Measurements from ENCODE around the gene RFTN2.
"Not testable (repeated sequence)": the region's sequence is repeated elsewhere in the genome, so short reads cannot be mapped to it uniquely, and the experiment has no call there.

RFTN2 gene

DNA sequence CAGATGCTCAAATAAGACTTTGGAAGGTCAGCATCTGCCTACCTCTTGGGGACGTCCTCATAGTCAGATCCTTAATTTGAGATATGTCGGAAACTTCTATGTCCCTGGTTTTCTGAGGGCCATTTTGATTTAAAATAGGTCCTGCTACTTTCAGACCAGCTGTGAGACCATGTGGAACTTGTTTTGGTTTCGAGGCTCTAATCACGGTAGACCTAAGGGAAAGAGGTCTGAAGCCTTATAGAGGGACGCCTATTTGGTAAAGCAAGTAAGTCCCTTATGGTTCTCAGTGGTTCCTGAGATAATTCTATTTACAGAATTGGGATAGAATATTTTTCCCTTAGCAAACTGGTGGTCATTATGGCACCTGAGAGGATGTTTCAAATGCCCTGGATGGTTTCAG is 75.1 kb downstream of the RFTN2 start:
- no peak for DNase-seq

DNA sequence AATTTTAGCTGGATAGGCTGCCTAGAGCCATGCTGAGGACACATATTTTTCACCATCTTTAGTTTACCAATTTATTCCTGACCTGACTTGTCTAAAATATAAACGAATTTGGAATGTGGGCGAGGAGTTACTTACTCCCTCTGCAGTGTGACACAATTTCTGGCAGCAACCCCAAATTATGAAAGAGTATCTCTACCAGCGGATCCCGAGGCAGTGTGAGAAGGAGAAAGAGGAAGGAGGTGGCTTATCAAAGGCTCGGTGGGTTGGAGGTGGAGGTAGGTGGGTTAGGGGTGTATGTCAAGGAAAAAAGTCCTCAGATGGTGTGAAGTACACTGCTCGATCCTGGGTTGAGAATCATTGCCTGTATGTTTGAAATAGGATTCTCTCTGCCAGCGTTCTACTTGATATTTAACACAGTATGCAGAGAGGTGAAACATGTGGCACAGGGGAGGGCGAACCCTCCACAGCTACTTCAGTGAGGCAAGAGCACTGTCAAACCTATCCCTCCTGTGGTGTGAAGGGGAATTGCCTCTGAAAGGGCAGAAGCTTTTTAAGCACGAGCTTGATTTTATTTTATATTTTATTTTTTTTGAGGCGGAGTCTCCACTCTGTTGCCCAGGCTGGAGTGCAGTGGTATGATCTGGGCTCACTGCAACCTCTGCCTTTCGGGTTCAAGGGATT is 76.0 kb downstream of the RFTN2 start:
- no peak for DNase-seq

DNA sequence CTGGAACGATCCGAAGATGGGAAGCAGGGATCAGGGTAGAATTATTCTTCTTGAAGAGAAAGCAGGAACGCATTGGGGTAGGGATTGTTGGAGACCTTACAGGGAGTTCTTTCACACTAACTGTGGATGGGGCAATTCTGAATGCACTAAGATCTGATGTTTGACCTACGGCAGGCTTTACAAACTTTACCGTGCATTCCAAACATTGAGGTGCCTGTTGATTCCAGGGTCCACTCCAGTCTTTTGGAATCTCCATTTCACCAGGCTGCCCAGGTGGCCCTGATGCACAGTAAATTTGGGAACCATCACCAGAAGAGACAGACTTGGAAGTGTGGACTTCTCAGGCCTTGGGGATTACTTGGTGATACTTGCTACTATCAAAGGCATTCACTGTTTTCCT is 76.9 kb downstream of the RFTN2 start:
- no peak for DNase-seq

DNA sequence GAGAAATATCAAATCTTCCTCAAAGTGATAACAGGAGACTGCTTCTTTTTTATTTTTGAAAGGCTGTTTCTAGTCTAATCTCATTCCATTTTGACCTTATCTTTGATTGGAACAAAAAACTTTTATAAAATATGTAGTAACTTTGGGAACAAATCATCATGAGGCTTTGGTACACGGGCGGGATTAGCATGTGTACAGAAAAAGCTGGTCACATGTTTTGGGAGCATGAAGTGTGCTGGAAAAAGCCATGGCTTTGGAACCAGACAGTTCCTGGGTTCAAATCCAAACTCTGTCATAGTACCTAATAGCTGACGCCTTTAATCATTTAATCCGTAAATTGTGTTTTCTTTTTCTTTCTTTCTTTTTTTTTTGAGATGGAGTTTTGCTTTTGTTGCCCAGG is 78.2 kb downstream of the RFTN2 start:
- no peak for DNase-seq

DNA sequence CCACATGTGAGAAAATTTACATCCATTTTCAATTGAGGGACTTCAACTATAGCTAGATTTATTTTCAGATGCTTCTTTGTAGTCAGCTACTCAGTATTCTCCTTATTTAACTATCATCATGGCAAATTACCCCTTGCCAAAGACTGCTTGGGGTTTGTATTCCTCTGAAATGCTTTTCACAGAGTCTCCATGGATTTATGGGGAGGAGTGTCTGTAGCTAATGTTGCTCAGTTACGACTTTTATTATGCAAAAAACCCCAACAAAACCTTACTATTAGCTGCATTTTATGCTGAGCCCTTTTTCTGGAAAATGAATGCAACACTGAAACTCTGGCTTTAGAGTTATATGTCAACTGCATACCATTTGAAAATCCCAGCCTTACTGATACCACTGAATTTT is 78.6 kb downstream of the RFTN2 start:
- no peak for DNase-seq

DNA sequence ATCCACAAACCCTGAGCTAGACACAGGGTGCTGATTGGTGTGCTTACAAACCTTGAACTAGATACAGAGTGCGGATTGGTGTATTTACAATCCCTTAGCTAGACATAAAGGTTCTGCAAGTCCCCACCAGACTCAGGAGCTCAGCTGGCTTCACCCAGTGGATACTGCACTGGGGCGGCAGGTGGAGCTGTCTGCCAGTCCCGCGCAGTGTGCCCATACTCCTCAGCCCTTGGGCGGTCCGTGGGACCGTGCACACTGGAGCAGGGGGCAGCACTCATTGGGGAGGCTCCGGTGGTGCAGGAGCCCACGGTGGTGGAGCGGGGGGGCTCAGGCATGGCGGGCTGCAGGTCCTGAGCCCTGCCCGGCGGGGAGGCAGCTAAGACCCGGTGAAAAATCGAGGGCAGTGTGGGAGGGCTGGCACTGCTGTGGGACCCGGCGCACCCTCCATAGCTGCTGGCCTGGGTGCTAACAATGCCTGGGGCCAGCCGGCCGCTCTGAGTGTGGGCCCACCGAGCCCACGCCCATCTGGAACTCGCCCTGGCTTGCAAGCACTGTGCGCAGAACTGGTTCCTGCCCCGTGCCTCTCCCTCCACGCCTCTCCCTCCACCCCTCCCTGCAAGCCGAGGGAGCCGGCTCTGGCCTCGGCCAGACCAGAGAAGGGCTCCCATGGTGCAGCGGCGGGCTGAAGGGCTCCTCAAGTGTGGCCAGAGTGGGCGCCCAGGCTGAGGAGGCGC is 83.9 kb downstream of the RFTN2 start:
- no peak for DNase-seq

DNA sequence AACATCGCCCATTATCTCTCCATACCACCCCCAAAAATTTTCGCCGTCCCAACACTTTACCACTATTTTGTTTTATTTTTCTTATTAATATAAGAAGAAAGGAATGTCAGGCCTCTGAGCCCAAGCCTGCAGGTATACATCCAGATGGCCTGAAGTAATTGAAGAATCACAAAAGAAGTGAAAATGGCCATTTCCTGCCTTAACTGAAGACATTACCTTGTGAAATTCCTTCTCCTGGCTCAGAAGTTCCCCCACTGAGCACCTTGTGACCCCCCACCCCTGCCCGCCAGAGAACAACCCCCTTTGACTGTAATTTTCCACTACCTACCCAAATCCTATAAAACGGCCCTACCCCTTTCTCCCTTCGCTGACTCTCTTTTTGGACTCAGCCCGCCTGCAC is 88.1 kb downstream of the RFTN2 start:
- DNase-seq, result not testable (repeated sequence)

DNA sequence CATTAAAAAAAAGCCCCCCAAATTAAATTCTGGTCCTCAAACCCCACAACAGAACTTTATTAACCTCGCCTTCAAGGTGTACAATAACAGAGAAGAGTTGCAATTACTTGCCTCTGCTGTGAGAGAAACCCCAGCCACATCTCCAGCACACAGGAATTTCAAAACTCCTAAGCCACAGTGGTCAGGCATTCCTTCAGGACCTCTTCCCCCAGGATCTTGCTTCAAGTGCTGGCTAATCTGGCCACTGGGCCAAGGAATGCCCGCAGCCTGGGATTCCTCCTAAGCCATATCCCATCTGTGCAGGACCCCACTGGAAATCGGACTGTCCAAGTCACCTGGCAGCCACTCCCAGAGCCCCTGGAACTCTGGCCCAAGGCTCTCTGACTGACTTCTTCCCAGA is 95.2 kb downstream of the RFTN2 start:
- not testable (repeated sequence) for DNase-seq

DNA sequence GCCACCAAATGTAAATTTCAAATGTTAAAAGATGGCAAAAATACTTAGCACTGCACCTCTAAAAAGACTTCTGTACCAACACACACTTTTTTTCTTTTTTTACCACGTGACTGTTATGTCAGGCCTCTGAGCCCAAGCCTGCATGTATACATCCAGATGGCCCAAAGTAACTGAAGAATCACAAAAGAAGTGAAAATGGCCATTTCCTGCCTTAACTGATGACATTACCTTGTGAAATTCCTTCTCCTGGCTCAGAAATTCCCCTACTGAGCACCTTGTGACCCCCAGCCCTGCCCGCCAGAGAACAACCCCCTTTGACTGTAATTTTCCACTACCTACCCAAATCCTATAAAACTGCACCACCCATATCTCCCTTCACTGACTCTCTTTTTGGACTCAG is 97.1 kb downstream of the RFTN2 start:
- not testable (repeated sequence) for DNase-seq

DNA sequence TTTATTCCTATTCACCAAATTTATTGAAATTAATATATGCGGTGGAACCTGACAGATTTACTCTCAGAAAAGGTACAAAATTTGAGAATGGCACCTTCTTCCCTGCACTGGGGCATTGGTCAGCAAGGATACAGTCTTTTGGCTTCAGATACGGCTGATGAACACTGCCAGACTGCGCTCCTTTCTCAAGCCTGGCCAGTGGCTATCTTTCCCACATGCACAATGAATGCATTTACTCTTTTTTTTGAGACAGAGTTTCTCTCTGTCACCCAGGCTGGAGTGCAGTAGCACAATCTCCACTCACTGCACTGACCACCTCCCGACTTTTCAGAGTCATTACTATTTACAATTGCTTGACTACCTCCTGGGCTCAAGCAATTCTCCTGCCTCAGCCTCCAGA is 97.9 kb downstream of the RFTN2 start:
- no peak for DNase-seq

DNA sequence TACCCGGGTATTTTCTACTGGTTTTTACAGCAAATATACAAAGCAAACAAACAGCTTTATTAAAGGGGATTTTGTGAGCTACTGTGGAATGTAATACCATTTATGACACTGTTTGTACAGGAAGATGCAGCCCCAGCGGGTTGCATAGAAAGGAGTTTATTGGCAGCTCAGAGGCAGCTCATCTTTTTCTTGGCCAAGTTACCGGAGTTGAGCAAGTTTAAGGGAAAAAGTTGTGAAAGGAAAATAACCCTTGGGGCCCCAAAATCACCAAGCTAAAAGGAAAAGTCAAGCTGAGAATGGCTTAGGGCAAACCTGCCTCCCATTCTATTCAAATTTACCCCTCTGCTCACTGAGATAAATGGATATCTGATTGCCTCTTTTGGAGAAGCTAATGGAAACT is 98.8 kb downstream of the RFTN2 start:
- no peak for DNase-seq

DNA sequence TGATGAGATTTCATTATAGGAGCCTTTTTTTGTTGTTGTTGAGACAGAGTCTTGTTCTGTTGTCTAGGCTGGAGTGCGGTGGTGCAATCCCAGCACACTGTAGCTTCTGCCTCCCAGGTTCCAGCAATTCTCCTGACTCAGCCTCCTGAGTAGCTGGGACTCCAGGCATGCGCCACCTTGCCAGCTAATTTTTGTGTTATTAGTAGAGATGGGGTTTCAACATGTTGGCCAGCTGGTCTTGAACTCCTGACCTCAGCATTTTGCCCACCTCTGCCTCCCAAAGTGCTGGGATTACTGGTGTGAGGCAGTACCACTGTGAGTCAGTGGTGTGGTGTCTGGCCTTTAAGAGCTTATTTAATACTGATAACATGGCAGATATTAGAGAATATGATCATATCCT is 99.4 kb downstream of the RFTN2 start:
- DNase-seq, result no peak

DNA sequence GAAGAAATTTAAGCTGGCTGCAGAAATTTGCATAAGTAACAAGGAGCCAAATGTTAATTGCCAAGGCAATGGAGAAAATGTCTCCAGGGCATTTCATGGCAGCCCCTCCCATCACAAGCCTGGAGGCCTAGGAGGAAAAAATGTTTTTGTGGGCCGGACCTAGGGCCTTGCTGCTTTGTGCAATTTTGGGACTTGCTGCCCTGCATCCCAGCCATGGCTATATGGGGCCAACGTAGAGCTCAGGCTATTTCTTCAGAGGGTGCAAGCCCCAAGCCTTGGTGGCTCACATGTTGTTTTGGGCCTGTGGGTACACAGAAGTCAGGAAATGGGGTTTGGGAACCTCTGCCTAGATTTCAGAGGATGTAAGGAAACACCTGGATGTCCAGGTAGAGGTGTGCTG is 101.8 kb downstream of the RFTN2 start:
- no peak for DNase-seq

DNA sequence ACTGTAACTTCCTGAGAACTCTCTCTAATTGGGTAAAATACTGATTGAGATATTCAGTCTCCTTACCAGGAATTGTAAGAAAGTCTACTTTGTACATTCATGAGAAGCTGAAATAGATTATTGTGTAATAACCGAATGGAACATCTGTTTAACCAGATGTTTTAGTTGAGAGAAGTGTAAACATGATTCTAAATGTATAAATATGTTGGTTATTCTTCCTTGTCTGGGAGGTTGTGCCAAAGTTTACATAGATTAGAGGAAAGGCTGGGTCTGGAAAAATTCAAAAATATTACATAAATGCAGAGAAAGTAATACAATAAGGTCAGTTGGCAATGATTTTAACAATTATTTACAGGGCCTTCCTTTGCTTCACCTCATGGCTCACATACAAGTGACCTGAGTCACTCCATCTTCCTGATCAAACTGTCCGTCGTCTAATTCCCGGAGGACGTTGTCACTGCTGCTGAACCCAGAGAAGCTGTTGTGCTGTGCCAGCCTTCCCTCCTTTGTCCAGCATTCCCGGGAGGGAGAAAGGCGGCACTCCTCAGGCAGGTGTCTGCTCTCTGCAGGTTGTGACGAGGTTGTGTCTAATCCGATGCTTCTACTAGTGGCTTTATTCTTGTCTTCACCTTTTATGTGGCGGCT is 103.6 kb downstream of the RFTN2 start:
- DNase-seq, result no peak

DNA sequence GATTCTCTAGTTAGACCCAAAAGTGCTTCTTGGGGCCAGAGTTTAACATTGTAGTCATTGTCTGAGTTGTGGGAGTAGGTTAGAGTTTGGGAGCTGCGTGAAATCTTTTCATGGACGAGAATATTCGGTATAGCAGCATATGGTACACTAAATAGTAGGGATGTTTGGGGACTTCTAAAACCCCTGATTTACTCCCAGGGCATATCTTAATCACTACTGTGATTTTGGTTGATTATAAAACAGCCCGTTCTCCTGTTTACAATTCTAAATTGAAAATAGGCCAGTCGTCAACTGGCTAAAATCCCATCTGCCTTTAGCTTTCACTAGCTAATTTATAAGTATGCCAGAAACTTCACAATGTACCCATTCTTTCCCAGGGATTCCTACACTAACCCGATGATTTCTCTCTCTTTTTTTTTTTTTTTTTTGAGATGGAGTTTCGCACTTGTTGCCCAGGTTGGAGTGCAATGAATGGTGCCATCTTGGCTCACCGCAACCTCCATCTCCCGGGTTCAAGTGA is 115.2 kb downstream of the RFTN2 start:
- no peak for DNase-seq

DNA sequence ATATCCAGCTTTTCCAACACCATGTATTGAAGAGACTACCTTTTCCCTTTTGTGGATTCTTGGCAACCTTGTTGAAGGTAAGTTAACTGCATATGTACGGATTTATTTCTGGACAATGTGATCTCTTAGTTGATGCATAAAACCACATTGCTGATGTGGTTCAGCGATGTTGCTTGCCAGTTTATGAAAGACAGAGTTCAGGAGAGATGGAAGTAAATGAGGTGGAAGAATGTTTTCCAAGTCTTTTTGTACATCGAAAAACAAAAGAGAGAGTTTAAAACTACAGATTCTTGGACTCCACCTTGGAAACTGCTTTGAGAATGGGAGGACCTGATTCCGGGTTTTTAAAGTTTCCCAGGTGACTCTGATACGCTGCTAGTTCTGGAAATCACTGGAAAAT is 115.7 kb downstream of the RFTN2 start:
- no peak for DNase-seq

DNA sequence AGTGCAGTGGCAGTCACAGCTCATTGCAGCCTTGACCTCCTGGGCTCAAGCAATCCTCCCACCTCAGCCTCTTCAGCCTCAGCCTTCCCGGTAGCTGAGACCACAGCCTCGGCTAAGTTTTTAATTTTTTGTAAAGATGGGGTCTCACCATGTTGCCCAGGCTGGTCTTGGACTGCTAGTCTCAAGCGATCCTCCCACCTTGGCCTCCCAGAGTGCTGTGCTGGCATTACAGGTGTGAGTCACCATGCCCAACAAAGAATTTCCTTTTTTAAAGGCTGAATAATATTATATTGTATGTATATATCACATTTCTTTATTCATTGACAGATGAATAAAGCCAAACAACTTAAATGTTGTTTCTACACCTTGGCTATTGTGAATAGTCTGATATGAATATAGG is 117.0 kb downstream of the RFTN2 start:
- DNase-seq, result no peak

DNA sequence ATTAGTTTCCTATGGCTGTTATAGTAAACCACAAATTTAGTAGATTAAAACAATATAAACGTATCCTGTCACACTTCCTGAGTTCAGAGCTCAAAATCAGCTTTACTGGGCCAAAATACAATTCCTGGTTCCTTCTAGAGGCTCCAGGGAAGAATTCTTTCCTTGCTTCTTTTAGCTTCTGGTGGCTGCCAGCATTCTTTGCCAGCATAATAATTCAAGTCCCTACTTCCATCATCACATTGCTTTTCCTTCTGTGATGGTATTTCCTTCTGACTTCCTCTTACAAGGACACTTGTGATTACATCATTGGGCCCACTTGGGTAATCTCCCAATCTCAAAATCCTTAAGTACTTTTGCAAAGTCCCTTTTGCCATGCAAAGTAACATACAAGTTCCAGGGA is 118.9 kb downstream of the RFTN2 start:
- no peak for DNase-seq

DNA sequence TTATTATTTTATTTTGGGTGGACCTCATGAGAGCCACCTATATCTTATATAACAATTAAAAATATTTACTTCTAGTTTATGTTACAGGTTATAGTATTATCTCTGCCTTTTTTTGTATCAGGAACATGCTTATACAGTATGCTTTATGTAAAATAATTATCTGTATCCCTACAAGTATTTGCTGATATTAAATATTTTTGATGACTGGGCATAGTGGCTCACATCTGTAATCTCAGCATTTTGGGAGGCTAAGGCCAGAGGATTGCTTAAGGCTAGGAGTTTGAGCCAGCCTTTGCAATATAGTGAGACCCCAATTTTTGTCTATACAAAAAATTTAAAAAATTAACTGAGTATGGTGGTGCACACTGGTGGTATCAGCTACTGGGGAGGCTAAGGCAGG is 119.9 kb downstream of the RFTN2 start:
- DNase-seq, result no peak

DNA sequence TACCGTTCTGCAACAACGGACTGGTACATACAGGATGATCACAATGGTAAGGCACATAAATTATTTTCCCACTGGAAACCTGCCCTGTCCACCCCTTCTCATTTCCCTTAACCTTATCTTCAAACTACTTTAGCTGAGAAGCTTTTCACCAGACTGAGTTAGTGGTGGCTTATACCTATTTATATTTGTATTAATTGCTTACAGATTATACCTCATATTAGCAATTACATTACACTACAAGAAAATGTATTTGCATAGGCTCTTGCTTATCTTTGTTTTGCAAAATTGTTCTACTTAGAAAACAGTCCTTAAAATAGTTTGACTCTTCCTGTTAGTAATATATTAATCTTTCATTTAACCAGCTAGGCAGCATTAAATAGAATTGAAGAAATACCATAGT is 124.1 kb downstream of the RFTN2 start:
- not testable (repeated sequence) for DNase-seq

DNA sequence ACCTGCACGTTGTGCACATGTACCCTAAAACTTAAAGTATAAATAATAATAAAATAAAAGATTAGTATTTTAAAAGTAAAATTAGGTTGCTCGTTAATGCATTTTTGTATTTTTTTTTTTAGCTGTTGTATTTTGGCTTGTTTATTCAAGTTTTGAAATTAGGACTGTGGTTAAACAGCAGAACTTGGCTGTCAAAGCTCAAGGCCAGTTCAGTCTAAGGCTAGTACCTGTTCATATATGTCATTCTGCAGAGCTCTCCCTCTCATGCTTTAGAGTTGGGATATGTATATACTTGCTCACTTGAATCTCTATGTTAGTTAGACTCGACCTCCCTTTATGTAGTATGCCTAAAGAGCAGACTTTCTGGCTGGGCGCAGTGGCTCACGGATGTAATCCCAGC is 126.8 kb downstream of the RFTN2 start:
- DNase-seq, result no peak

DNA sequence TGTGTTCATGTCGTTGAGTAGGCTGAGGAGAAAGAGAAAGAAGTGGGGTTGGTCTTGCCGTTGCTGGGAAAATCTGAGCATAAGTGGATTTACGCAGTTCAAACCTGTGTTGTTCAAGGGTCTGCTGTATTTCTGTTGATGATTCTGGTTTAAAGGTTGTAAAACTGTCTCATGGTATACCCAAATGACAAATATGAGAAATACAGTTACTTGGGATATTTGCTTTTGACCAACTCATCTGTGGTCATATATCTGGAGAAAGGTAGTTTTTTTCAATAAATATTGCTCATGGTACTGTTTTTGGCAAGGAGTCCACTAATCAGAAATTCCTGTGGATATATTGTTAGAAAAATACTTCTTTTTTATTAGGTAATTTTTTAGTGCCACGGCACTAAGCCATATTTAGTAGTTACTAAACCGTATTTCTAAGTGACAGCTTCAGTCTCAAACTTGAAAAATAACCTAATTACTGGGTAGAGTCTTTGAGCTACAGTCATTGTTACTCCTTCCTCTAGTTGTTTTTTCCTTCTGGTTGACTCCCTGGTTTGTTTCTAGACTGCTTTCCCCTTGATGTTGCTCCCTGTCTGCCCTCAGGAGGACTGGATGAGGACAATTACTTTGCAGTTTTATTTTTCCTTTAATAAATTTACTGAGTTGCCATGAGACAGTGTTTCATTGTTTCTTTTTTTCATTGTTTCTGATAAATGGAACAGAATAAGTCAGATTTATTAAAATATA is 128.1 kb downstream of the RFTN2 start:
- DNase-seq, result no peak

DNA sequence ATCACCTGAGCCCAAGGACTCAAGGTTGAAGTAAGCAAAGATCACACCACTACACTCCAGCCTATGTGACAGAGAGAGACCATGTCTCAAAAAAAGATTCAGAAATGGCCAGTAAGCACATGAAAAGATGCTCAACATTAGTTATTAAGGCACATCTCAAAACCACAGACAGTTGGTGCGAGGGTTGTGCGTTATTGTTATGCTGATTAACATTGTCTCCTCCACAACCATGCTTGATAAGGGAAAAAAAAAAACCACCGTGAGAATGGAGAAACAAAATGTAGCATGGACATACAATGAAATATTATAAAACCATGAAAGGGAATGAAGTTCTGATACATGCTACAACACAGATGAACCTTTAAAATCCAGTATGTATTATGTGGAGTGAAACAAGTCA is 132.2 kb downstream of the RFTN2 start:
- no peak for DNase-seq

Data from activated CD4-positive, alpha-beta T cell treated with anti-CD3 and anti-CD28 coated beads for 1 hour (primary cell).